ENCODE data around the gene PTPRZ1.

Gene PTPRZ1

GRCh38 chr7:121936951-121937623 lies 64.1 kb downstream of the PTPRZ1 start:
- ATAC-seq, result no peak; the same call in 2 of the 3 replicates
- no peak for TF ChIP-seq CSRNP3 (CRISPR knock-in tag; IDR thresholded peaks at IDR 0.05)
- no peak for TF ChIP-seq ESRRG (CRISPR knock-in tag; IDR thresholded peaks at IDR 0.05)
- no peak for TF ChIP-seq ZC3H10 (CRISPR knock-in tag; IDR thresholded peaks at IDR 0.05)
- no peak for TF ChIP-seq SNAI2 (CRISPR knock-in tag; IDR thresholded peaks at IDR 0.05)
- TF ChIP-seq TOX (CRISPR knock-in tag; IDR thresholded peaks at IDR 0.05; ENCODE audit: borderline replicate concordance), result no peak
- TF ChIP-seq CREB5 (CRISPR knock-in tag; IDR thresholded peaks at IDR 0.05; ENCODE audit: low read depth), result no peak
- TF ChIP-seq ZNF8 (CRISPR knock-in tag; IDR thresholded peaks at IDR 0.05), result no peak
- no peak for TF ChIP-seq ZFP30 (CRISPR knock-in tag; IDR thresholded peaks at IDR 0.05)
- TF ChIP-seq, protein P1, sequence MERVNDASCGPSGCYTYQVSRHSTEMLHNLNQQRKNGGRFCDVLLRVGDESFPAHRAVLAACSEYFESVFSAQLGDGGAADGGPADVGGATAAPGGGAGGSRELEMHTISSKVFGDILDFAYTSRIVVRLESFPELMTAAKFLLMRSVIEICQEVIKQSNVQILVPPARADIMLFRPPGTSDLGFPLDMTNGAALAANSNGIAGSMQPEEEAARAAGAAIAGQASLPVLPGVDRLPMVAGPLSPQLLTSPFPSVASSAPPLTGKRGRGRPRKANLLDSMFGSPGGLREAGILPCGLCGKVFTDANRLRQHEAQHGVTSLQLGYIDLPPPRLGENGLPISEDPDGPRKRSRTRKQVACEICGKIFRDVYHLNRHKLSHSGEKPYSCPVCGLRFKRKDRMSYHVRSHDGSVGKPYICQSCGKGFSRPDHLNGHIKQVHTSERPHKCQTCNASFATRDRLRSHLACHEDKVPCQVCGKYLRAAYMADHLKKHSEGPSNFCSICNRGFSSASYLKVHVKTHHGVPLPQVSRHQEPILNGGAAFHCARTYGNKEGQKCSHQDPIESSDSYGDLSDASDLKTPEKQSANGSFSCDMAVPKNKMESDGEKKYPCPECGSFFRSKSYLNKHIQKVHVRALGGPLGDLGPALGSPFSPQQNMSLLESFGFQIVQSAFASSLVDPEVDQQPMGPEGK (CRISPR knock-in tag; IDR thresholded peaks at IDR 0.05; ENCODE audit: borderline replicate concordance), result no peak
- TF ChIP-seq ZNF70 (CRISPR knock-in tag; IDR thresholded peaks at IDR 0.05), result no peak
- no peak for TF ChIP-seq ISL1 (CRISPR knock-in tag; IDR thresholded peaks at IDR 0.05)
- no peak for TF ChIP-seq BACH2 (CRISPR knock-in tag; IDR thresholded peaks at IDR 0.05; ENCODE audit: borderline replicate concordance)
- TF ChIP-seq CSDC2 (CRISPR knock-in tag; IDR thresholded peaks at IDR 0.05), result no peak
- TF ChIP-seq, protein P2, sequence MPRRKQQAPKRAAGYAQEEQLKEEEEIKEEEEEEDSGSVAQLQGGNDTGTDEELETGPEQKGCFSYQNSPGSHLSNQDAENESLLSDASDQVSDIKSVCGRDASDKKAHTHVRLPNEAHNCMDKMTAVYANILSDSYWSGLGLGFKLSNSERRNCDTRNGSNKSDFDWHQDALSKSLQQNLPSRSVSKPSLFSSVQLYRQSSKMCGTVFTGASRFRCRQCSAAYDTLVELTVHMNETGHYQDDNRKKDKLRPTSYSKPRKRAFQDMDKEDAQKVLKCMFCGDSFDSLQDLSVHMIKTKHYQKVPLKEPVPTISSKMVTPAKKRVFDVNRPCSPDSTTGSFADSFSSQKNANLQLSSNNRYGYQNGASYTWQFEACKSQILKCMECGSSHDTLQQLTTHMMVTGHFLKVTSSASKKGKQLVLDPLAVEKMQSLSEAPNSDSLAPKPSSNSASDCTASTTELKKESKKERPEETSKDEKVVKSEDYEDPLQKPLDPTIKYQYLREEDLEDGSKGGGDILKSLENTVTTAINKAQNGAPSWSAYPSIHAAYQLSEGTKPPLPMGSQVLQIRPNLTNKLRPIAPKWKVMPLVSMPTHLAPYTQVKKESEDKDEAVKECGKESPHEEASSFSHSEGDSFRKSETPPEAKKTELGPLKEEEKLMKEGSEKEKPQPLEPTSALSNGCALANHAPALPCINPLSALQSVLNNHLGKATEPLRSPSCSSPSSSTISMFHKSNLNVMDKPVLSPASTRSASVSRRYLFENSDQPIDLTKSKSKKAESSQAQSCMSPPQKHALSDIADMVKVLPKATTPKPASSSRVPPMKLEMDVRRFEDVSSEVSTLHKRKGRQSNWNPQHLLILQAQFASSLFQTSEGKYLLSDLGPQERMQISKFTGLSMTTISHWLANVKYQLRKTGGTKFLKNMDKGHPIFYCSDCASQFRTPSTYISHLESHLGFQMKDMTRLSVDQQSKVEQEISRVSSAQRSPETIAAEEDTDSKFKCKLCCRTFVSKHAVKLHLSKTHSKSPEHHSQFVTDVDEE (CRISPR knock-in tag; IDR thresholded peaks at IDR 0.05), result no peak
- TF ChIP-seq PPARA (CRISPR knock-in tag; IDR thresholded peaks at IDR 0.05; ENCODE audit: borderline replicate concordance), result no peak

DNA sequence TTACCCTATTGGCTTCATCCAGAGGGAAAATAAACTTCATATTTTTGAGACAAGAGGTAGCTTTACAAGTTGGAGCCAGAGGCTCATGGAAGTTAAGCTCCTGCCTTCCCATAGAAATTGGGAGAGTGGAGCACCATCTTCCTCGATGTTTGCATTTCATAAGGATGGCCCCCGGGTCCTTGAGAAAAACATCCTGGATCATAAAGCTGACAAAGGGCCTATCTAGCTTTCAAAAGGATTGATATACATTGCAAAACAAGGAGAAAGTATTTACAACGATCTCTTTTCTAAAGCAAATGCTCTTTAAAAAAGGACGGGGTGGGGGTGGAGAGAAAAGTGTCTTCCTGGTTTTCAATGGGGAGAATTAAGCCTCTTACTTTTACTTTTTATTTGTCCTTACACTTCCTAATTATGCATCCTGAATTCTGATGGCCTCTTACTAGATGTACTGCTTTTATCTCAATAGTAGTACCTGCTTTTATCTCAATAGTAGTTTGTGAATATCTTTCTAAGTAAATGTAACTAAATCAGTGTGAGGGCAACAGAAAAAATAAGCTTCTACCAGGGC lies 65.6 kb downstream of the PTPRZ1 start:
- ATAC-seq, result no peak
- TF ChIP-seq, protein P3, sequence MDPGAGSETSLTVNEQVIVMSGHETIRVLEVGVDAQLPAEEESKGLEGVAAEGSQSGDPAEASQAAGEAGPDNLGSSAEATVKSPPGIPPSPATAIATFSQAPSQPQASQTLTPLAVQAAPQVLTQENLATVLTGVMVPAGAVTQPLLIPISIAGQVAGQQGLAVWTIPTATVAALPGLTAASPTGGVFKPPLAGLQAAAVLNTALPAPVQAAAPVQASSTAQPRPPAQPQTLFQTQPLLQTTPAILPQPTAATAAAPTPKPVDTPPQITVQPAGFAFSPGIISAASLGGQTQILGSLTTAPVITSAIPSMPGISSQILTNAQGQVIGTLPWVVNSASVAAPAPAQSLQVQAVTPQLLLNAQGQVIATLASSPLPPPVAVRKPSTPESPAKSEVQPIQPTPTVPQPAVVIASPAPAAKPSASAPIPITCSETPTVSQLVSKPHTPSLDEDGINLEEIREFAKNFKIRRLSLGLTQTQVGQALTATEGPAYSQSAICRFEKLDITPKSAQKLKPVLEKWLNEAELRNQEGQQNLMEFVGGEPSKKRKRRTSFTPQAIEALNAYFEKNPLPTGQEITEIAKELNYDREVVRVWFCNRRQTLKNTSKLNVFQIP (CRISPR knock-in tag; IDR thresholded peaks at IDR 0.05; ENCODE audit: borderline replicate concordance, low read depth), result no peak
- TF ChIP-seq, protein P1 (CRISPR knock-in tag; IDR thresholded peaks at IDR 0.05; ENCODE audit: borderline replicate concordance), result no peak
- TF ChIP-seq, protein P2 (CRISPR knock-in tag; IDR thresholded peaks at IDR 0.05), result no peak
- TF ChIP-seq ARNTL (CRISPR knock-in tag; IDR thresholded peaks at IDR 0.05; ENCODE audit: borderline replicate concordance, low read depth), result no peak
- no peak for TF ChIP-seq GLIS3 (CRISPR knock-in tag; IDR thresholded peaks at IDR 0.05)
- no peak for TF ChIP-seq ZFP3 (CRISPR knock-in tag; IDR thresholded peaks at IDR 0.05)
- TF ChIP-seq ESRRG (CRISPR knock-in tag; IDR thresholded peaks at IDR 0.05), result no peak
- no peak for TF ChIP-seq TCF4 (CRISPR knock-in tag; IDR thresholded peaks at IDR 0.05; ENCODE audit: borderline replicate concordance)
- no peak for TF ChIP-seq SNAI2 (CRISPR knock-in tag; IDR thresholded peaks at IDR 0.05)
- TF ChIP-seq PPARA (CRISPR knock-in tag; IDR thresholded peaks at IDR 0.05; ENCODE audit: borderline replicate concordance), result no peak
- TF ChIP-seq CREB5 (CRISPR knock-in tag; IDR thresholded peaks at IDR 0.05; ENCODE audit: low read depth), result no peak
- no peak for TF ChIP-seq BACH2 (CRISPR knock-in tag; IDR thresholded peaks at IDR 0.05; ENCODE audit: borderline replicate concordance)
- TF ChIP-seq ZC3H10 (CRISPR knock-in tag; IDR thresholded peaks at IDR 0.05), result no peak
- TF ChIP-seq ISL1 (CRISPR knock-in tag; IDR thresholded peaks at IDR 0.05), result no peak
- TF ChIP-seq CSDC2 (CRISPR knock-in tag; IDR thresholded peaks at IDR 0.05), result no peak
- no peak for TF ChIP-seq ZFP30 (CRISPR knock-in tag; IDR thresholded peaks at IDR 0.05)
- no peak for TF ChIP-seq TOX (CRISPR knock-in tag; IDR thresholded peaks at IDR 0.05; ENCODE audit: borderline replicate concordance)
- TF ChIP-seq OSR1 (CRISPR knock-in tag; IDR thresholded peaks at IDR 0.05), result no peak
- TF ChIP-seq RARB (CRISPR knock-in tag; IDR thresholded peaks at IDR 0.05), result no peak

Data from SK-N-SH treated with all-trans-retinoic acid at 6 μM for 48 hours (cell line).